ENCODE measurements around the gene KCNG2.

DNA sequence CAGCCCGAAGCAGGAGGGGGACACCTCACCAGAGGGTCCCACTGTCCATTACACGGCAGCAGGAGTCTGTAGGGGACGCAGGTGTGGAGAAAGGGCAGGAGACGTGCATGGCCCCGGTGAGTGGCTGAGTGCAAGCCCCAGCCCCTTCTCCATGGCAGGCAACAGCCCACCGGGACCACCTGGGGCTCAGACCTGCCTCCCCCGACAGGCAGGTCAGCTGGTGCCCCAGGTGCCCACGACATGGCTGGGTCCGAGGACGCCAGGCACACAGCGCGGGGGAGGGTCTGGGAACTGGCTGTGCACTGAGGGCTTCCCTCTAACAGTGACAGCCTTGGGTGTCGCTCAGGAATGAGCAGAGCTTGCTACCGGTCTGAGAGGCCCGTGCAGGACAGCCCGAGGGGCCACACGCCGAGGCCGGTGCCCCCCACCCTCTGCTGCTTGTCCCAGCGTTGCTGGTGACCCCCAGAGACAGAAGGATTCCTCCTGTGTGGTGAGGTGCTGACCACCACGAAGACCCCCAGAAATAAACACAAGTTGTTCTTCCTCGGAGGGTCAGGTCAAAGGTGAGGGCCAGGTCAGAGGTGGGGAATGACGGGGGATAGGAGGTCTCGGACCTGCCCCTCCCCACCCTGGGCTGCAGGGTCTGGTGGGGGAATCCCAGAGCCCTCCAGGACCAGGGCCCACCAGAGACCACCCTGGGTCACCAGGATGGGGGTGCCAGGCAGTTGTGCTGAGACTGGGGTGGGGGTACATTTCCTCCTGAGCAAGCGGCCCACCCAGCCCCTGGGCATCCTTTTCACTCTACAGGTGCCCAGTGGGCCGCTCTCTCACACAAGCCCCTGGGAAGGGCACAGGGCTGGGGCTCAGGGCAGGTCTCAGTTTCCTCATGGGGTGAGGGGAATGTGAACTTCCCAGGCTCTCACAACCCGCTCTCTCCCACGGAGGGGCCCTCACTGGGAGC is 103.2 kb downstream of the KCNG2 start:
- no peak for TF ChIP-seq CTCF (conservative IDR thresholded peaks at IDR 0.05; ENCODE audit: low read length)
- no peak for TF ChIP-seq EZH2phosphoT487 (IDR thresholded peaks at IDR 0.05; ENCODE audit: borderline replicate concordance, low read depth, low read length)

Measured in OCI-LY7 (cell line).